ENCODE results near the gene CFTR.

The CFTR gene

GRCh38 chr7:117648203-117648866, 168.5 kb downstream of the CFTR start:
- ATAC-seq (no peak), DNase-seq (no peak)

- DNase-seq (no peak), ATAC-seq (no peak)
Measured at GRCh38 chr7:117652943-117653680, 173.3 kb downstream of the CFTR start.

GRCh38 chr7:117654780-117655179, 175.0 kb downstream of the CFTR start:
- DNase-seq (no peak), ATAC-seq (no peak)

GRCh38 chr7:117656806-117657205, 177.0 kb downstream of the CFTR start:
- ATAC-seq, result no peak

GRCh38 chr7:117659531-117660011, 179.7 kb downstream of the CFTR start:
- ATAC-seq (no peak), DNase-seq (no peak)

More at GRCh38 chr7:117656806-117657205, 177.0 kb downstream of the CFTR start:
- DNase-seq, result no peak

GRCh38 chr7:117661328-117661727, 181.5 kb downstream of the CFTR start:
- DNase-seq, result no peak
- ATAC-seq, result no peak

GRCh38 chr7:117664047-117664446, 184.2 kb downstream of the CFTR start:
- no peak for DNase-seq
- no peak for ATAC-seq

GRCh38 chr7:117665368-117665767, 185.5 kb downstream of the CFTR start:
- ATAC-seq, result no peak
- no peak for DNase-seq

GRCh38 chr7:117666031-117666430, 186.2 kb downstream of the CFTR start:
- DNase-seq (no peak), ATAC-seq (no peak)

GRCh38 chr7:117666689-117667088, 186.9 kb downstream of the CFTR start:
- no peak for ATAC-seq
- no peak for DNase-seq

GRCh38 chr7:117667456-117667855, 187.6 kb downstream of the CFTR start:
- DNase-seq (no peak), ATAC-seq (no peak)

GRCh38 chr7:117669818-117670217, 190.0 kb downstream of the CFTR start:
- DNase-seq (no peak), ATAC-seq (no peak)

GRCh38 chr7:117672453-117672852, 192.6 kb downstream of the CFTR start:
- DNase-seq (no peak), ATAC-seq (no peak)

GRCh38 chr7:117673367-117673766, 193.5 kb downstream of the CFTR start:
- no peak for ATAC-seq
- DNase-seq, result no peak

- DNase-seq (no peak), ATAC-seq (no peak)
Measured at GRCh38 chr7:117673839-117674238, 194.0 kb downstream of the CFTR start.

- ATAC-seq (no peak), DNase-seq (no peak)
Measured at GRCh38 chr7:117674617-117675016, 194.8 kb downstream of the CFTR start.

- DNase-seq, result no peak
- ATAC-seq, result no peak
Measured at GRCh38 chr7:117675497-117676435, 195.9 kb downstream of the CFTR start.

- ATAC-seq (no peak), DNase-seq (no peak)
Measured at GRCh38 chr7:117679120-117679519, 199.3 kb downstream of the CFTR start.

GRCh38 chr7:117682681-117683385, 203.0 kb downstream of the CFTR start:
- DNase-seq (no peak), ATAC-seq (no peak)

- no peak for ATAC-seq
- DNase-seq, result no peak
Measured at GRCh38 chr7:117683430-117684175, 203.8 kb downstream of the CFTR start.

- ATAC-seq (no peak), DNase-seq (no peak)
Measured at GRCh38 chr7:117685795-117686194, 206.0 kb downstream of the CFTR start.
